Astrocyte of the cerebellum (primary cell): ENCODE measurements around the gene NWD2.
"Not testable (repeated sequence)": the region's sequence is repeated elsewhere in the genome, so short reads cannot be mapped to it uniquely, and the experiment has no call there.

ENCODE experiments used
- DNase-seq: peaks from one replicate; pipeline ENCODE4 v3.0.0-alpha.2; 2011; ENCODE audit warnings: low read depth
- H3K4me3 ChIP-seq: 2 replicates; pipeline ENCODE4 v1.5.1; 2011; ENCODE audit warnings: mild to moderate bottlenecking, low read depth, low read length, moderate library complexity
- in situ Hi-C: cut with HindIII; loops from 2 replicates; pipeline ENCODE4 v1.10.0; 2017; ENCODE audit warnings: low sequenced_read_pairs
- TF ChIP-seq, protein P1 (sequence below): IDR thresholded peaks from 2 replicates; pipeline ENCODE4 v1.5.1; 2012; ENCODE audit warnings: low read length, low read depth, moderate library complexity, mild to moderate bottlenecking; ENCODE audit errors: missing control alignments

NWD2 gene, protein sequence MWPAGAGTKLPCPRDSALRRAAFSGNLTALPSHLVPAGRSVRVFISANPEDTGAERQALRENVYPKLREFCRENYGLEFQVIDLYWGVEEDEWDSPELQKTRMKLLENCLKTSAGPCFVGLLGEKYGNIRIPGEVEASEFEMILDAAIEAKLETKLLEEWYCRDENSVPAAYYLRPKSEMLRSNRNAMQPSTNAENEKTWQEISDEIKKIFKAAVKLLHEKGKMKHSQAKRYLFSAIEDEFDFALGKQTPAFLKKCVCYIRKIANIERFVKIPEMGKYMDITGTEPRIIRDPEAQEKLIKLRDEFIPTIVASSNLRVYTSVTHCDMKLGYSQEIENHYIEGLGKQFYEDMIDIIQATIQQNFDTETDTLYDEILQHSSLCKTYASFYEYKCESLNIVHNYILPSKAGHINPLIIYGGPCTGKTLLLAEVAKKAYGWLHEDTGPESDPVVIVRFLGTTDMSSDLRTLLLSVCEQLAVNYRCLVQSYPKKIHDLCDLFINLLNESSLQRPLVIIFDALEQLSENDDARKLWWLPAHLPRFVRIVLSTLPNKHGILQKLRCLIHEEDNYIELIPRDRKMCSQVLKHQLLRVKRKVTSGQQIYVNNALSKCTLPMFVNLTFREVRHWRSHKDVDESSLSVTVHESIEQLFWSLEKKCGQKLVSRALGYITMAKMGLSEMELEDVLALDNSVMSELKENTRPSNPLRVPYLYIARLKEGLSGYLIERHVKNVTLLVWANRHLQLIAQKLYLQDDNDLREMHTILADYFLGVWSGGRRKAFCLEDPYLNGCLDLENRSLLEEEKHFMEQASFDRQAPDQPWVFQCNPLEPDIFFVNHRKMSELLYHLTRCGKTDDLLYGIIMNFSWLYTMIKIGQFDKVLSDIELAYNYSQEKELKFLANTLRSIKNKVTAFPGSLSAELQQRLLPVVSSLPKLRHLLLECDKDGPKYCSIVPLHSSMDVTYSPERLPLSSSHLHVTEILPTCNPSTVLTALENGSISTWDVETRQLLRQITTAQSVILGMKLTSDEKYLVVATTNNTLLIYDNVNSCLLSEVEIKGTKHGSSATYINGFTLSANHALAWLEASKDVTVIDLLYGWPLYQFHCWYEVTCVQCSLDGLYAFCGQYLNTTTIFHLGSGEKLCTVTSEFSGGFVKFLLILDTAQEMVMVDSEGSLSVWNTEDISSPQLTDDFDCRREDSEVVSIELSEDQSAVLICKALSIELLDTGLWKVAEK (N-terminal part only)

DNA sequence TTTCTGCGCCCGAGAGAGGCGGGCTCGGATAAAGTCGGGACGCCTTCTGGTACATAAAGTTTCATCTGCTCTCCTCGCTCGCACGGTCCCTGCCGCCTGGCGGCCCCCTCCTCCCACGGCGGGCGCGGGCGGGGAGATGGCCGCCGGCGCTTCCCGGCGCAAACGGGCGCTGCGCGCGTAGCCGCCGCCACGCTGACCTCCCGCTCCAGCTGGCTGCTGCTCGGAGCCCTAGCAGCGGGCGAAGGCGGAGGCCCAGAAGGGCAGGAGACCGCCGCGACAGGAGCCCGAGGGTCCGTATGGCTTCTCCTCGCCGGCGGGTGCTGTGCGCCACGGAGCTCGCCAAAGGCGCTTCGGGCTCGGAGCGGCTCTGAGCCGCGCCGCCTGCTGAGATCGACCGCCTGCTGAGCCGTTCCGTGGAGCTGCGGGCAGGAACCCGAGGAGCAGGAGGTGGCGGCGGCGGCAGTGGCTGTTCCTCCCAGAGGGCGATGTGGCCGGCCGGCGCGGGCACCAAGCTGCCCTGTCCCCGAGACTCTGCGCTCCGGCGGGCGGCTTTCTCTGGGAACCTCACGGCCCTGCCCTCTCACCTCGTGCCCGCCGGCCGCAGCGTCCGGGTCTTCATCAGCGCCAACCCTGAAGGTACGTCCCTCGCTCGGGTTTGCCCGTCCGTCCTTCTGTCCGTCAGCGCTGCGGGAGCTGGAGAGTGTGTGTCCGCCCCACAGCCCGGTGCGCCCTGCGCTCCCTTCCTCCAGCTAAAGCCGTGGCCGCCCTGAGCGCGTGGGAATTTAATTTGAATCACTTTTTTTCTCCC, at the start of gene NWD2:
NWD2 (plus strand) TSS at position 161 of the 808 bp plus-strand sequence; CDS start at position 486, 325 bp downstream.
- TF ChIP-seq, protein P1, sequence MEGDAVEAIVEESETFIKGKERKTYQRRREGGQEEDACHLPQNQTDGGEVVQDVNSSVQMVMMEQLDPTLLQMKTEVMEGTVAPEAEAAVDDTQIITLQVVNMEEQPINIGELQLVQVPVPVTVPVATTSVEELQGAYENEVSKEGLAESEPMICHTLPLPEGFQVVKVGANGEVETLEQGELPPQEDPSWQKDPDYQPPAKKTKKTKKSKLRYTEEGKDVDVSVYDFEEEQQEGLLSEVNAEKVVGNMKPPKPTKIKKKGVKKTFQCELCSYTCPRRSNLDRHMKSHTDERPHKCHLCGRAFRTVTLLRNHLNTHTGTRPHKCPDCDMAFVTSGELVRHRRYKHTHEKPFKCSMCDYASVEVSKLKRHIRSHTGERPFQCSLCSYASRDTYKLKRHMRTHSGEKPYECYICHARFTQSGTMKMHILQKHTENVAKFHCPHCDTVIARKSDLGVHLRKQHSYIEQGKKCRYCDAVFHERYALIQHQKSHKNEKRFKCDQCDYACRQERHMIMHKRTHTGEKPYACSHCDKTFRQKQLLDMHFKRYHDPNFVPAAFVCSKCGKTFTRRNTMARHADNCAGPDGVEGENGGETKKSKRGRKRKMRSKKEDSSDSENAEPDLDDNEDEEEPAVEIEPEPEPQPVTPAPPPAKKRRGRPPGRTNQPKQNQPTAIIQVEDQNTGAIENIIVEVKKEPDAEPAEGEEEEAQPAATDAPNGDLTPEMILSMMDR: no peak
- in situ Hi-C loops: no loop called here

DNA sequence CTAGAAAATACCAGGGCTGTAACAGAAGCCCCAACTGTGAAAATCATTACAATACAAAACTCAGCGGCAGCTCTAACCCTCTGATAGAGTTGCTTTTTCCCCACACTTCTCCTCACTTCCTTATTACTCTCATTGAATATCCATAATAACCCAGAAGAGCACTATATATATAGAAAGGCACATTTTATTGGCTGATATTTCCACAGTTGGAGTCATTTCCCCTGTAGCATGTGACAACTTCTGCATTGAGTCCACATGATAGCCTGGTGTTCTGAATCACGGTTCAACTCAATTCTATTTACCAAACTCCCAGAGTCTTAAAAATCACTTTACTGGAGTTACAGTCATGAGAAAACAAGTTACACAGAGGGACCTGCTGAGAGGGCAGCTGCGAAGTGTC, 46.6 kb upstream of the NWD2 start:
- DNase-seq: no peak
- no peak overlapping the region for H3K4me3 ChIP-seq
- TF ChIP-seq, protein P1: no peak
- in situ Hi-C loops: no loop called here

More for the DNA sequence above, at the start of gene NWD2:
- no peak for DNase-seq
- no peak within 1 kb of the TSS for H3K4me3 ChIP-seq

DNA sequence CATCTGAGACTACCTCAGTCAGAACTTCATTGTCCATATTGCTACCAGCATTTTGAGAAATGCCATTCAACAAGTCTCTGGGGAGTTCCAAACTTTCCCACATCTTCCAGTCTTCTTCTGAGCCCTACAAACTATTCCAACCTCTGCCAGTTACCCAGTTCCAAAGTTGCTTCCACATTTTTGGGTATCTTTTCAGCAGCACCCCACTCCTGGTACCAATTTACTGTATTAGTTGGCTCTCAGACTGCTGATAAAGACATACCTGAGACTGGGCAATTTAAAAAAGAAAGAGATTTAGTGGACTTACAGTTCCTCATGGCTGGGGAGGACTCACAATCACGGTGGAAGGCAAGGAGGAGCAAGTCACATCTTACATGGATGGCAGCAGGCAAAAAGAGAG, 39.8 kb upstream of the NWD2 start:
- in situ Hi-C loops, H3K4me3 ChIP-seq, DNase-seq: not testable (repeated sequence)

GRCh38 chr4:37216209-37216608, 28.3 kb upstream of the NWD2 start:
- in situ Hi-C loops: no loop called here

DNA sequence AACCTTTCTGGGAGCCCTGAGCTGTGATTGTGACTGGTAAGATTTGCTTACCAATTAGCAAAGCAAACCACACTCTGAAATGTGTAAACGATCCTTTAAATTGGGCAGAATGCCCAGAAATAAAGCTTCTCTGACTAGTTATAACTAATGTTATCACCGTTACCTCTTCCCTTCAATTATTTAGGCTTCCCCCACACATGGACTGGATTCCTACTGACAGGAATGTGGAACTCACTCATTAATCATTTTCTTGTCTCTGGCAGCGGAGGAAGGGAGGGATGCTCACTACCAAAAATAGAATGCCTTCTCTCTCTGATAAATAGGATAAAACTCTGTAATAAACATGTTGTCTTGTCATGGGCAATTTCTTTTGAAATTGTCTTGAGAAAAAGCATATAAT, 25.3 kb upstream of the NWD2 start:
- in situ Hi-C loops: no loop called here
- H3K4me3 ChIP-seq: no peak overlapping the region
- TF ChIP-seq, protein P1: no peak
- no peak for DNase-seq

More at GRCh38 chr4:37216209-37216608, 28.3 kb upstream of the NWD2 start:
- no peak for DNase-seq
- no peak overlapping the region for H3K4me3 ChIP-seq
- TF ChIP-seq, protein P1: no peak

DNA sequence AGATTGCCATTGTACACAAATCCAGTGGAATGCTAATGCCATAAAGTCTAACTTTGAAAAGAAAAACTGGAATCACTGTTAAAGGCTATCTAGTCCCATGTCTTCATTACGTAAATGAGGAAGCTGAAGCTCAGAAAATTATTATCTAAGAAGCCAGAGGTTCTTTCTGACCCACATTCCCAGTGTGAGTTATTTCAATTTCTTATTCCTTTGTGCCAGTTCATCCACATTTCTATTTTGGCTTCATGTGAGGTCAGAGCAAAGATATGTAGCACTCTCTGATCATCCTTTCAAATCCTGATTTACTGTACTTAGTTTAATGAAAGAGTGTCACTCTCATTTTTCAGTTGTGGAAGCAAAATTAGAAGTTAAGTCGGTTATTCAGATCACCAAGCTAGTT, 24.6 kb upstream of the NWD2 start:
- no peak overlapping the region for H3K4me3 ChIP-seq
- TF ChIP-seq, protein P1: no peak
- in situ Hi-C loops: no loop called here
- DNase-seq: no peak
